HL-60 (cell line): ENCODE results near the gene TMA16.

Source experiments
- DNase-seq, 2 experiments: peaks; one replicate each; pipeline ENCODE4 v3.0.0-alpha.2; 2010 to 2020; ENCODE audit warnings: low read depth in 1 of 2, low spot score in 1 of 2
- H3K27ac ChIP-seq: fragments of 250-450 bp; sonication (Bioruptor Pico); replicated peaks from 2 replicates; pipeline ENCODE4 v1.5.1; 2020; ENCODE audit warnings: mild to moderate bottlenecking, moderate library complexity
- H3K27me3 ChIP-seq: fragments of 250-450 bp; sonication (Bioruptor Pico); 2 replicates; pipeline ENCODE4 v1.5.1; 2021; ENCODE audit warnings: mild to moderate bottlenecking, moderate library complexity; ENCODE audit not compliant: insufficient read depth, poor library complexity, severe bottlenecking
- H3K4me3 ChIP-seq: replicated peaks from 2 replicates; pipeline ENCODE4 v1.5.1; 2011; ENCODE audit warnings: mild to moderate bottlenecking, control low read depth, low read length; ENCODE audit not compliant: insufficient read depth
- GABPA ChIP-seq: IDR thresholded peaks from 2 replicates; pipeline ENCODE4 v1.6.1; 2012; ENCODE audit warnings: low read depth
- POLR2AphosphoS5 ChIP-seq: IDR thresholded peaks from 2 replicates; pipeline ENCODE4 v1.6.1; 2012; ENCODE audit warnings: low read depth
- SPI1 ChIP-seq: IDR thresholded peaks from 2 replicates; pipeline ENCODE4 v1.6.1; 2012; ENCODE audit warnings: low read depth, mild to moderate bottlenecking, borderline replicate concordance
- TF ChIP-seq, protein P1 (sequence below): IDR thresholded peaks from one replicate; pipeline ENCODE4 v1.5.1; 2011; ENCODE audit warnings: low read length, control low read depth, inconsistent platforms; ENCODE audit not compliant: insufficient read depth
- TF ChIP-seq, protein P2 (sequence below): IDR thresholded peaks from 2 replicates; pipeline ENCODE4 v1.6.1; 2012; ENCODE audit warnings: low read depth; ENCODE audit not compliant: insufficient replicate concordance

The TMA16 gene

DNA sequence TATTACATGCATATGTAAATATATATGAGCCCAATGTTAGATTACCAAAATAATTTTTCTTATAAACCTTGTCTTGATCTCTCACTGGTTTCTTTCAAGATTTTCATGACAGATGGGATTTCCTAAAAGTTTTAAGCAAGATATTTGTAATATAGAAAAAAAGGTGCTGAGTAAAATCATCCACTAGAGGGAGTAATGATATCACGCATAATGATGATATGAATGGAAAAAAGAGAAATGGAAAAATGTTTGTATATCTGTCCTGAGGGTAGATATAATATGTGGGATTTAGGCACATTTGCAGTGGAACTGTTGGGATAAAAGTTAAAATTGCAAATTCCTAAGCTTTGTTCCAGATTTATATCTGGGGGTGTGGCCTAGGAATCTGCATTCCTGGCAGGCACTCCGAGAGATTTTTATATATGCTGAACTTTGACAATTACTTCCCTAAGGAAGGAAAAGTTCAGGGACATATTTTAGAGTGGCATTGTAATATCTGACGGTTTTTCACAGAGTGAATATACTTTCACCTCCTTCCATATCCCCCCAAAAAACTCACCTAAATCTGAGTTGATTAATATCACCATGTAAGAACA lies 60.5 kb downstream of the TMA16 start:
- TF ChIP-seq, protein P1, sequence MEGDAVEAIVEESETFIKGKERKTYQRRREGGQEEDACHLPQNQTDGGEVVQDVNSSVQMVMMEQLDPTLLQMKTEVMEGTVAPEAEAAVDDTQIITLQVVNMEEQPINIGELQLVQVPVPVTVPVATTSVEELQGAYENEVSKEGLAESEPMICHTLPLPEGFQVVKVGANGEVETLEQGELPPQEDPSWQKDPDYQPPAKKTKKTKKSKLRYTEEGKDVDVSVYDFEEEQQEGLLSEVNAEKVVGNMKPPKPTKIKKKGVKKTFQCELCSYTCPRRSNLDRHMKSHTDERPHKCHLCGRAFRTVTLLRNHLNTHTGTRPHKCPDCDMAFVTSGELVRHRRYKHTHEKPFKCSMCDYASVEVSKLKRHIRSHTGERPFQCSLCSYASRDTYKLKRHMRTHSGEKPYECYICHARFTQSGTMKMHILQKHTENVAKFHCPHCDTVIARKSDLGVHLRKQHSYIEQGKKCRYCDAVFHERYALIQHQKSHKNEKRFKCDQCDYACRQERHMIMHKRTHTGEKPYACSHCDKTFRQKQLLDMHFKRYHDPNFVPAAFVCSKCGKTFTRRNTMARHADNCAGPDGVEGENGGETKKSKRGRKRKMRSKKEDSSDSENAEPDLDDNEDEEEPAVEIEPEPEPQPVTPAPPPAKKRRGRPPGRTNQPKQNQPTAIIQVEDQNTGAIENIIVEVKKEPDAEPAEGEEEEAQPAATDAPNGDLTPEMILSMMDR, result peak; percentile 34
- TF ChIP-seq POLR2AphosphoS5, result no peak
- Histone ChIP-seq H3K4me3 (no peak overlapping the region), H3K27ac (no peak overlapping the region), H3K27me3 (no peaks in the 10 kb centered on the region)
- DNase-seq, result no peak

DNA sequence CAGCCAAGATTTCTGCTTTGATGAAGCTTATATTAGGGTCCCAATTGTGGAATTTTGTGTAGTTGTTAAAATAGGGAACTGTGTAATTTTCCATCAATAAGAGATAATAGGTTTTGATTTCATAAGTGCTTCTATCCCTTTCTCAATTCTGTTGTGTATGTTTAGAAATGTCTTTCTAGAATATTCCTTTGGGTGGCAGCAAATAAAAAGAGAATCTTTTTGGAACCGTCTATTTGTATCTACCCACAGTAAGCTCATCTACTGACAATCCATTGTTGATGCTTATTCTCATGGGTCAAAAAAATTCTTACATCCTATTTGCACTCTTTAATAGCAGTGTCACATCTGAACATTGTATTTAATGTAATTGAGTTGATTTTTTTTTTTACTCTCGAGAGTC lies 61.7 kb downstream of the TMA16 start:
- Histone ChIP-seq H3K27me3 (no peaks in the 10 kb centered on the region), H3K4me3 (no peak overlapping the region), H3K27ac (no peak overlapping the region)
- TF ChIP-seq, protein P1, result no peak
- TF ChIP-seq, protein P2, sequence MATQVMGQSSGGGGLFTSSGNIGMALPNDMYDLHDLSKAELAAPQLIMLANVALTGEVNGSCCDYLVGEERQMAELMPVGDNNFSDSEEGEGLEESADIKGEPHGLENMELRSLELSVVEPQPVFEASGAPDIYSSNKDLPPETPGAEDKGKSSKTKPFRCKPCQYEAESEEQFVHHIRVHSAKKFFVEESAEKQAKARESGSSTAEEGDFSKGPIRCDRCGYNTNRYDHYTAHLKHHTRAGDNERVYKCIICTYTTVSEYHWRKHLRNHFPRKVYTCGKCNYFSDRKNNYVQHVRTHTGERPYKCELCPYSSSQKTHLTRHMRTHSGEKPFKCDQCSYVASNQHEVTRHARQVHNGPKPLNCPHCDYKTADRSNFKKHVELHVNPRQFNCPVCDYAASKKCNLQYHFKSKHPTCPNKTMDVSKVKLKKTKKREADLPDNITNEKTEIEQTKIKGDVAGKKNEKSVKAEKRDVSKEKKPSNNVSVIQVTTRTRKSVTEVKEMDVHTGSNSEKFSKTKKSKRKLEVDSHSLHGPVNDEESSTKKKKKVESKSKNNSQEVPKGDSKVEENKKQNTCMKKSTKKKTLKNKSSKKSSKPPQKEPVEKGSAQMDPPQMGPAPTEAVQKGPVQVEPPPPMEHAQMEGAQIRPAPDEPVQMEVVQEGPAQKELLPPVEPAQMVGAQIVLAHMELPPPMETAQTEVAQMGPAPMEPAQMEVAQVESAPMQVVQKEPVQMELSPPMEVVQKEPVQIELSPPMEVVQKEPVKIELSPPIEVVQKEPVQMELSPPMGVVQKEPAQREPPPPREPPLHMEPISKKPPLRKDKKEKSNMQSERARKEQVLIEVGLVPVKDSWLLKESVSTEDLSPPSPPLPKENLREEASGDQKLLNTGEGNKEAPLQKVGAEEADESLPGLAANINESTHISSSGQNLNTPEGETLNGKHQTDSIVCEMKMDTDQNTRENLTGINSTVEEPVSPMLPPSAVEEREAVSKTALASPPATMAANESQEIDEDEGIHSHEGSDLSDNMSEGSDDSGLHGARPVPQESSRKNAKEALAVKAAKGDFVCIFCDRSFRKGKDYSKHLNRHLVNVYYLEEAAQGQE, result no peak
- no peak for TF ChIP-seq SPI1
- no peak for TF ChIP-seq POLR2AphosphoS5
- TF ChIP-seq GABPA, result no peak
- DNase-seq, result no peak

- H3K27me3 ChIP-seq, result no peaks in the 10 kb centered on the region
- H3K4me3 ChIP-seq, result no peak overlapping the region
- no peak for TF ChIP-seq SPI1
- TF ChIP-seq, protein P1, result no peak
- no peak for TF ChIP-seq POLR2AphosphoS5
- TF ChIP-seq, protein P2, result no peak
- TF ChIP-seq GABPA, result no peak
- no peak overlapping the region for H3K27ac ChIP-seq
- no peak for DNase-seq
Observed at GRCh38 chr4:163556650-163557391, 62.3 kb downstream of the TMA16 start.

DNA sequence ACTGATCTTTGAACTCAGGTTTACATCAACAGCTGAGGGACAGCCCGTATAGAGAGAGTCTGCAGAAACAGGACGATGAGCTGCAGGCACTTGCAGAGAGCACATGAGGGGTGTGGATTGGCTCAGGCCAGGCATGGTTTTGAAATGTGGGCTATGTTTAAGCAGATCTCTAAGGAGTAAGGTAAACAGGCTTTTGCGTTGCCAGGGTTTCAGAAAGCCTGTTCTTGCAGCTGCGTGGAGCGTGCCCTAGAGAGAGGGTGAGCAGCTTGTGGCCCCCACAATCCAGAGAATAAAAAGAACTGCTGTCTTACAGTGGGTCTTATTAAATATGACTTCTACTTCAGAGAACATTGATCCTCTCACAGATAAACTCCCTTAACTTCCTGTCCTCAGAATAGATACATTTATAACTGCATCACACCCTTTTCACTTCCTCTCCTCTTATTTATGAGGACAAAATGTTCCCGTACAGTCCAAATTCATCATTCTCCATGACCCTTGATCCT lies 64.1 kb downstream of the TMA16 start:
- DNase-seq, result no peak
- H3K27me3 ChIP-seq, result no peaks in the 10 kb centered on the region
- TF ChIP-seq SPI1 (peak; percentile 48), GABPA (no peak)
- TF ChIP-seq, protein P1, result no peak
- H3K4me3 ChIP-seq, result no peak overlapping the region
- H3K27ac ChIP-seq, result no peak overlapping the region
